WTC11 (cell line): ENCODE measurements around the gene INSC. TPM values are rescaled to one million over a fixed set of nuclear protein-coding genes. Genes with fewer than 3 reads are reported as not detected.

Experiments used
- ATAC-seq: fragments of 200-7000 bp; cut with Tn5 transposase; 2 replicates; pipeline ENCODE4 v1.10.0; 2021; ENCODE audit warnings: mild to moderate bottlenecking, moderate library complexity
- CTCF ChIA-PET: fragments of 300-600 bp; sonication (Branson Sonifier 250); formaldehyde crosslinking; loops from one replicate; lab custom pipeline; 2021; ENCODE audit warnings: antibody characterized with exemption; lab: Charles Lee
- POLR2A ChIA-PET: fragments of 350-600 bp; sonication (Branson Sonifier 250); formaldehyde crosslinking; loops from one replicate; lab custom pipeline; 2021; ENCODE audit warnings: antibody characterized with exemption; lab: Charles Lee
- DNase-seq: peaks from one replicate; pipeline ENCODE4 v3.0.0; 2021; ENCODE audit warnings: low spot score
- H3K27ac Mint-ChIP-seq: 2 replicates; pipeline ENCODE4 v1.8.0; 2021; ENCODE audit warnings: mixed read lengths
- H3K27me3 Mint-ChIP-seq: 2 replicates; pipeline ENCODE4 v1.8.0; 2021; ENCODE audit warnings: low read depth, mild to moderate bottlenecking, moderate library complexity, mixed read lengths
- H3K36me3 Mint-ChIP-seq: 2 replicates; pipeline ENCODE4 v1.8.0; 2021; ENCODE audit warnings: mixed read lengths
- H3K4me1 Mint-ChIP-seq: 2 replicates; pipeline ENCODE4 v1.8.0; 2022; ENCODE audit warnings: mixed read lengths
- H3K4me3 Mint-ChIP-seq: 2 replicates; pipeline ENCODE4 v1.8.0; 2021; ENCODE audit warnings: mild to moderate bottlenecking, moderate library complexity, mixed read lengths
- H3K9me3 Mint-ChIP-seq: 2 replicates; pipeline ENCODE4 v1.8.0; 2021; ENCODE audit warnings: mixed read lengths
- ATF1 ChIP-seq: sonication (generic); formaldehyde crosslinking; IDR thresholded peaks from 2 replicates; pipeline ENCODE4 v1.8.1; 2023; ENCODE audit warnings: mild to moderate bottlenecking, moderate library complexity, missing genetic modification reagents
- ATF3 ChIP-seq: sonication (generic); formaldehyde crosslinking; conservative IDR thresholded peaks from 2 replicates; pipeline ENCODE4 v1.8.1; 2022; ENCODE audit warnings: mild to moderate bottlenecking, missing genetic modification reagents
- CREM ChIP-seq: sonication (generic); formaldehyde crosslinking; IDR thresholded peaks from 2 replicates; pipeline ENCODE4 v1.8.1; 2022; ENCODE audit warnings: mild to moderate bottlenecking, missing genetic modification reagents, moderate library complexity
- ETV6 ChIP-seq: sonication (generic); formaldehyde crosslinking; IDR thresholded peaks from 2 replicates; pipeline ENCODE4 v1.8.1; 2022; ENCODE audit warnings: mild to moderate bottlenecking, missing genetic modification reagents
- FOXJ3 ChIP-seq: sonication (generic); formaldehyde crosslinking; IDR thresholded peaks from 2 replicates; pipeline ENCODE4 v1.9.0; 2021; ENCODE audit warnings: missing genetic modification reagents, mild to moderate bottlenecking, borderline replicate concordance
- FOXK1 ChIP-seq: sonication (generic); formaldehyde crosslinking; IDR thresholded peaks from 2 replicates; pipeline ENCODE4 v1.8.0; 2022; ENCODE audit warnings: mild to moderate bottlenecking, moderate library complexity, missing genetic modification reagents
- GTF2I ChIP-seq: fragments of 250-450 bp; sonication (Bioruptor Pico); conservative IDR thresholded peaks from 2 replicates; pipeline ENCODE4 v1.4.0; 2021; ENCODE audit warnings: mild to moderate bottlenecking
- JAZF1 ChIP-seq: fragments of 250-450 bp; sonication (Bioruptor Pico); IDR thresholded peaks from 2 replicates; pipeline ENCODE4 v1.9.0; 2021; ENCODE audit warnings: moderate library complexity, mild to moderate bottlenecking, inconsistent platforms
- MAX ChIP-seq: sonication (generic); formaldehyde crosslinking; IDR thresholded peaks from 2 replicates; pipeline ENCODE4 v1.8.0; 2022; ENCODE audit warnings: mild to moderate bottlenecking, missing genetic modification reagents
- MLX ChIP-seq: sonication (generic); formaldehyde crosslinking; IDR thresholded peaks from 2 replicates; pipeline ENCODE4 v1.8.1; 2023; ENCODE audit warnings: mild to moderate bottlenecking, missing genetic modification reagents, moderate library complexity
- NFE2L1 ChIP-seq: sonication (generic); formaldehyde crosslinking; IDR thresholded peaks from 2 replicates; pipeline ENCODE4 v1.8.1; 2023; ENCODE audit warnings: missing genetic modification reagents
- OVOL2 ChIP-seq: fragments of 250-450 bp; sonication (Bioruptor Pico); IDR thresholded peaks from 2 replicates; pipeline ENCODE4 v1.9.0; 2021; ENCODE audit warnings: mild to moderate bottlenecking, borderline replicate concordance
- SMAD3 ChIP-seq: sonication (generic); formaldehyde crosslinking; IDR thresholded peaks from 2 replicates; pipeline ENCODE4 v1.8.0; 2022; ENCODE audit warnings: missing genetic modification reagents, mild to moderate bottlenecking, borderline replicate concordance
- SMAD4 ChIP-seq: sonication (generic); formaldehyde crosslinking; IDR thresholded peaks from 2 replicates; pipeline ENCODE4 v1.8.0; 2022; ENCODE audit warnings: mild to moderate bottlenecking, missing genetic modification reagents
- SOX15 ChIP-seq: fragments of 250-450 bp; sonication (Bioruptor Pico); IDR thresholded peaks from 2 replicates; pipeline ENCODE4 v1.9.0; 2021; ENCODE audit warnings: mild to moderate bottlenecking
- SP1 ChIP-seq: sonication (generic); formaldehyde crosslinking; conservative IDR thresholded peaks from 2 replicates; pipeline ENCODE4 v1.8.1; 2022; ENCODE audit warnings: missing genetic modification reagents
- ZBTB21 ChIP-seq: sonication (generic); formaldehyde crosslinking; IDR thresholded peaks from 2 replicates; pipeline ENCODE4 v1.8.1; 2023; ENCODE audit warnings: mild to moderate bottlenecking, missing genetic modification reagents, borderline replicate concordance
- ZNF281 ChIP-seq: sonication (generic); formaldehyde crosslinking; IDR thresholded peaks from 2 replicates; pipeline ENCODE4 v1.8.0; 2023; ENCODE audit warnings: mild to moderate bottlenecking, missing genetic modification reagents
- ZNF317 ChIP-seq: sonication (generic); formaldehyde crosslinking; IDR thresholded peaks from 2 replicates; pipeline ENCODE4 v1.8.1; 2023; ENCODE audit warnings: low read depth, mild to moderate bottlenecking, moderate library complexity, missing genetic modification reagents, borderline replicate concordance
- ZNF416 ChIP-seq: fragments of 250-450 bp; sonication (Bioruptor Pico); IDR thresholded peaks from 2 replicates; pipeline ENCODE4 v1.9.0; 2021; ENCODE audit warnings: mild to moderate bottlenecking, inconsistent platforms
- ZNF671 ChIP-seq: fragments of 250-450 bp; sonication (Bioruptor Pico); IDR thresholded peaks from 2 replicates; pipeline ENCODE4 v1.8.0; 2021; ENCODE audit warnings: mild to moderate bottlenecking
- total RNA-seq: library from RNA; stranded (reverse); gene quantifications from 3 replicates; pipeline ENCODE4 v1.2.3, GENCODE V29; 2021
- TF ChIP-seq, protein P1 (sequence below): sonication (generic); formaldehyde crosslinking; IDR thresholded peaks from 2 replicates; pipeline ENCODE4 v1.8.0; 2022; ENCODE audit warnings: mild to moderate bottlenecking, missing genetic modification reagents
- TF ChIP-seq, protein P2 (sequence below): sonication (generic); formaldehyde crosslinking; IDR thresholded peaks from 2 replicates; pipeline ENCODE4 v1.8.1; 2023; ENCODE audit warnings: mild to moderate bottlenecking, missing genetic modification reagents, borderline replicate concordance
- TF ChIP-seq, protein P3 (sequence below): fragments of 250-450 bp; sonication (Bioruptor Pico); IDR thresholded peaks from 2 replicates; pipeline ENCODE4 v1.9.0; 2021; ENCODE audit warnings: mild to moderate bottlenecking

Gene INSC
- total RNA-seq, 1 experiment from 2014 or later = 0.44 TPM

GRCh38 chr11:15106201-15106965 lies 8.3 kb upstream of the INSC start:
- ATAC-seq (no peak), DNase-seq (no peak)
- CTCF ChIA-PET = interaction anchor here (1.6 to 2.2 kb wide), 2 partner anchors 14 to 199 kb away, joined by 4 to 6 read pairs; no protein-coding TSS in a partner anchor
- H3K27me3 Mint-ChIP-seq = no peaks in the 10 kb centered on the region
- H3K4me3 Mint-ChIP-seq = no peak overlapping the region
- peaks cover 12% of the 10 kb centered on the region for H3K9me3 Mint-ChIP-seq
- TF ChIP-seq SP1 (CRISPR knock-in tag) (no peak), SMAD4 (no peak), ZNF416 (CRISPR knock-in tag) (no peak), ZNF671 (no peak), ATF1 (CRISPR knock-in tag) (no peak), SMAD3 (no peak), JAZF1 (CRISPR knock-in tag) (no peak), OVOL2 (no peak), ZBTB21 (CRISPR knock-in tag) (no peak), ETV6 (CRISPR knock-in tag) (no peak), FOXJ3 (CRISPR knock-in tag) (no peak), NFE2L1 (CRISPR knock-in tag) (no peak), ZNF317 (CRISPR knock-in tag) (no peak), SOX15 (CRISPR knock-in tag) (no peak)
- TF ChIP-seq, protein P1, sequence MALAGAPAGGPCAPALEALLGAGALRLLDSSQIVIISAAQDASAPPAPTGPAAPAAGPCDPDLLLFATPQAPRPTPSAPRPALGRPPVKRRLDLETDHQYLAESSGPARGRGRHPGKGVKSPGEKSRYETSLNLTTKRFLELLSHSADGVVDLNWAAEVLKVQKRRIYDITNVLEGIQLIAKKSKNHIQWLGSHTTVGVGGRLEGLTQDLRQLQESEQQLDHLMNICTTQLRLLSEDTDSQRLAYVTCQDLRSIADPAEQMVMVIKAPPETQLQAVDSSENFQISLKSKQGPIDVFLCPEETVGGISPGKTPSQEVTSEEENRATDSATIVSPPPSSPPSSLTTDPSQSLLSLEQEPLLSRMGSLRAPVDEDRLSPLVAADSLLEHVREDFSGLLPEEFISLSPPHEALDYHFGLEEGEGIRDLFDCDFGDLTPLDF = no peak
- TF ChIP-seq, protein P2, sequence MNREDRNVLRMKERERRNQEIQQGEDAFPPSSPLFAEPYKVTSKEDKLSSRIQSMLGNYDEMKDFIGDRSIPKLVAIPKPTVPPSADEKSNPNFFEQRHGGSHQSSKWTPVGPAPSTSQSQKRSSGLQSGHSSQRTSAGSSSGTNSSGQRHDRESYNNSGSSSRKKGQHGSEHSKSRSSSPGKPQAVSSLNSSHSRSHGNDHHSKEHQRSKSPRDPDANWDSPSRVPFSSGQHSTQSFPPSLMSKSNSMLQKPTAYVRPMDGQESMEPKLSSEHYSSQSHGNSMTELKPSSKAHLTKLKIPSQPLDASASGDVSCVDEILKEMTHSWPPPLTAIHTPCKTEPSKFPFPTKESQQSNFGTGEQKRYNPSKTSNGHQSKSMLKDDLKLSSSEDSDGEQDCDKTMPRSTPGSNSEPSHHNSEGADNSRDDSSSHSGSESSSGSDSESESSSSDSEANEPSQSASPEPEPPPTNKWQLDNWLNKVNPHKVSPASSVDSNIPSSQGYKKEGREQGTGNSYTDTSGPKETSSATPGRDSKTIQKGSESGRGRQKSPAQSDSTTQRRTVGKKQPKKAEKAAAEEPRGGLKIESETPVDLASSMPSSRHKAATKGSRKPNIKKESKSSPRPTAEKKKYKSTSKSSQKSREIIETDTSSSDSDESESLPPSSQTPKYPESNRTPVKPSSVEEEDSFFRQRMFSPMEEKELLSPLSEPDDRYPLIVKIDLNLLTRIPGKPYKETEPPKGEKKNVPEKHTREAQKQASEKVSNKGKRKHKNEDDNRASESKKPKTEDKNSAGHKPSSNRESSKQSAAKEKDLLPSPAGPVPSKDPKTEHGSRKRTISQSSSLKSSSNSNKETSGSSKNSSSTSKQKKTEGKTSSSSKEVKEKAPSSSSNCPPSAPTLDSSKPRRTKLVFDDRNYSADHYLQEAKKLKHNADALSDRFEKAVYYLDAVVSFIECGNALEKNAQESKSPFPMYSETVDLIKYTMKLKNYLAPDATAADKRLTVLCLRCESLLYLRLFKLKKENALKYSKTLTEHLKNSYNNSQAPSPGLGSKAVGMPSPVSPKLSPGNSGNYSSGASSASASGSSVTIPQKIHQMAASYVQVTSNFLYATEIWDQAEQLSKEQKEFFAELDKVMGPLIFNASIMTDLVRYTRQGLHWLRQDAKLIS (CRISPR knock-in tag) = no peak
- H3K27ac Mint-ChIP-seq = no peak overlapping the region
- H3K4me1 Mint-ChIP-seq = peaks cover 4% of the 10 kb centered on the region
- POLR2A ChIA-PET = no interaction called here
- peaks cover 5% of the 10 kb centered on the region; the same call in 1 of the 2 replicates for H3K36me3 Mint-ChIP-seq

- Mint-ChIP-seq H3K36me3 (peaks cover 5% of the 10 kb centered on the region; the same call in 1 of the 2 replicates), H3K4me3 (no peak overlapping the region), H3K9me3 (peaks cover 8% of the 10 kb centered on the region), H3K27ac (no peak overlapping the region), H3K4me1 (peaks cover 4% of the 10 kb centered on the region), H3K27me3 (no peaks in the 10 kb centered on the region)
- ATAC-seq (no peak), DNase-seq (no peak)
- ChIA-PET POLR2A (no interaction called here), CTCF (interaction anchor here (1.6 kb wide), 1 partner anchor 201 kb away, joined by 4 read pairs; no protein-coding TSS in a partner anchor)
- no peak for TF ChIP-seq MLX (CRISPR knock-in tag)
- no peak for TF ChIP-seq ZNF281
- no peak for TF ChIP-seq GTF2I (CRISPR knock-in tag)
- TF ChIP-seq, protein P3, sequence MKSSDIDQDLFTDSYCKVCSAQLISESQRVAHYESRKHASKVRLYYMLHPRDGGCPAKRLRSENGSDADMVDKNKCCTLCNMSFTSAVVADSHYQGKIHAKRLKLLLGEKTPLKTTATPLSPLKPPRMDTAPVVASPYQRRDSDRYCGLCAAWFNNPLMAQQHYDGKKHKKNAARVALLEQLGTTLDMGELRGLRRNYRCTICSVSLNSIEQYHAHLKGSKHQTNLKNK = no peak
- TF ChIP-seq JAZF1 (CRISPR knock-in tag) = no peak
- TF ChIP-seq CREM (CRISPR knock-in tag) = no peak
- TF ChIP-seq ATF1 (CRISPR knock-in tag) = no peak
- TF ChIP-seq ZBTB21 (CRISPR knock-in tag) = no peak
- no peak for TF ChIP-seq FOXK1
- TF ChIP-seq ATF3 (CRISPR knock-in tag) = no peak
- no peak for TF ChIP-seq MAX (CRISPR knock-in tag)
Observed at GRCh38 chr11:15107730-15108515, 6.8 kb upstream of the INSC start.
